Measurements from ENCODE around the gene TRAPPC8.

The TRAPPC8 gene

GRCh38 chr18:31878358-31878757, 64.6 kb downstream of the TRAPPC8 start:
- CTCF ChIA-PET, result interaction anchor here (0.5 kb wide), 1 partner anchor 63 kb away, joined by 3 read pairs; no protein-coding TSS in a partner anchor
- TF ChIP-seq SUZ12 (IDR thresholded peaks at IDR 0.05) (no peak), FOXM1 (IDR thresholded peaks at IDR 0.05; ENCODE audit: borderline replicate concordance) (no peak), FOXK2 (IDR thresholded peaks at IDR 0.05) (no peak), BHLHE40 (IDR thresholded peaks at IDR 0.05; ENCODE audit: borderline replicate concordance) (no peak), ELF4 (IDR thresholded peaks at IDR 0.05) (no peak), LEF1 (IDR thresholded peaks at IDR 0.05; ENCODE audit: borderline replicate concordance) (no peak), NFRKB (IDR thresholded peaks at IDR 0.05) (no peak)
- DNase-seq (ENCODE audit: extremely low spot score), result no peak
- POLR2A ChIA-PET, result no interaction called here

DNA sequence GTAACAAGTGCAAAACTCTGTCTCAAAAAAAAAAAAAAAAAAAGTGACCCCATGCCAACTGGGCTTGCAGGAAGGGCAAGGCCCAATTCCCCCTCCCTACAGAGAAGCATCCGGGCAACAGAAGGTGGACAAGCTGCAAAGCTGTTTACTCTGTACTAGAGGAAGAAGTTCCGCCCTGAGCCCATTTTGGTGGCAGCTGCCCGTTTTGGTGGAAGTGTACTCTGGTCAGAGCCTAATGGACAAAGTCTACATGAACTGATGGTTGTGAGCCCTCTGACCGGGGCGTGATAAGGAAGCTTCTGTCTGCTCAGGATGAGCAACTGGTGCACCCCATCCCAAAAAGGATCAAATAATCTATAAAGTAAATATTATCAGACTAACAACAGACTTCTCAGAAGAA, 65.0 kb downstream of the TRAPPC8 start:
- CTCF ChIA-PET, result interaction anchor here (0.5 kb wide), 1 partner anchor 64 kb away, joined by 3 read pairs; no protein-coding TSS in a partner anchor
- POLR2A ChIA-PET, result no interaction called here
- no peak for TF ChIP-seq TARDBP (IDR thresholded peaks at IDR 0.05)
- TF ChIP-seq SP1 (IDR thresholded peaks at IDR 0.05), result no peak
- no peak for TF ChIP-seq FOXA1 (IDR thresholded peaks at IDR 0.05)
- TF ChIP-seq L3MBTL2 (conservative IDR thresholded peaks at IDR 0.05), result no peak
- no peak for DNase-seq (ENCODE audit: extremely low spot score)

GRCh38 chr18:31876707-31877106, 66.2 kb downstream of the TRAPPC8 start:
- TF ChIP-seq SP1 (IDR thresholded peaks at IDR 0.05) (no peak), ELF4 (IDR thresholded peaks at IDR 0.05) (no peak), CTBP1 (IDR thresholded peaks at IDR 0.05; ENCODE audit: borderline replicate concordance) (no peak)
- ChIA-PET CTCF (no interaction called here), POLR2A (no interaction called here)
- DNase-seq (ENCODE audit: extremely low spot score), result no peak

DNA sequence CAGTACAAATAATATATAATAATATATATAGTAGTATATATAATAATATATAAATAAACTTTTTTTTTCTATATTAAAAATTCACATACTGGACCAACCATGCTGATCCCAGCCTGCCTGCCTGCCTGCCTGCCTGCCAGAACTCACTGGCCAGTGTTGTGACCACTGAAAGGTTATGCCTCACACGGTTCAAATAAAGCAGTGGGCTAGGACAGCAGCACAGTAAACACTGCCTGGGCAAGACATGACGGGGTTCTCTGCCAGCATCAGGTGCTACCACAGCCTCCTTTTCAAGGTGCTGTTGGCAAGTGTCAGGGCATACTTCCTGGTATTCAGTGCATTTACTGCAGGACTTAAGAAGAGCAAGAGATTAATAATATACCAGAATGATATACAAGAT, 67.6 kb downstream of the TRAPPC8 start:
- ChIA-PET CTCF (interaction anchor here (0.6 kb wide), 1 partner anchor 79 kb away, joined by 3 read pairs; no protein-coding TSS in a partner anchor), POLR2A (no interaction called here)
- no peak for DNase-seq (ENCODE audit: extremely low spot score)
- TF ChIP-seq L3MBTL2 (conservative IDR thresholded peaks at IDR 0.05), result no peak
- no peak for TF ChIP-seq NFRKB (IDR thresholded peaks at IDR 0.05)
- no peak for TF ChIP-seq FOXA1 (IDR thresholded peaks at IDR 0.05)
- no peak for TF ChIP-seq ARNT (IDR thresholded peaks at IDR 0.05)
- TF ChIP-seq FOXK2 (IDR thresholded peaks at IDR 0.05), result no peak
- TF ChIP-seq CTBP1 (IDR thresholded peaks at IDR 0.05; ENCODE audit: borderline replicate concordance), result no peak
- no peak for TF ChIP-seq FOXM1 (IDR thresholded peaks at IDR 0.05; ENCODE audit: borderline replicate concordance)
- TF ChIP-seq BHLHE40 (IDR thresholded peaks at IDR 0.05; ENCODE audit: borderline replicate concordance), result no peak
- TF ChIP-seq SP1 (IDR thresholded peaks at IDR 0.05), result no peak
- no peak for TF ChIP-seq HDGF (IDR thresholded peaks at IDR 0.05; ENCODE audit: borderline replicate concordance)
- TF ChIP-seq ELF4 (IDR thresholded peaks at IDR 0.05), result no peak
- no peak for TF ChIP-seq SUZ12 (IDR thresholded peaks at IDR 0.05)
- no peak for TF ChIP-seq LEF1 (IDR thresholded peaks at IDR 0.05; ENCODE audit: borderline replicate concordance)
- no peak for TF ChIP-seq PKNOX1 (IDR thresholded peaks at IDR 0.05)
- TF ChIP-seq ZNF384 (IDR thresholded peaks at IDR 0.05), result no peak
- TF ChIP-seq TARDBP (IDR thresholded peaks at IDR 0.05), result no peak

DNA sequence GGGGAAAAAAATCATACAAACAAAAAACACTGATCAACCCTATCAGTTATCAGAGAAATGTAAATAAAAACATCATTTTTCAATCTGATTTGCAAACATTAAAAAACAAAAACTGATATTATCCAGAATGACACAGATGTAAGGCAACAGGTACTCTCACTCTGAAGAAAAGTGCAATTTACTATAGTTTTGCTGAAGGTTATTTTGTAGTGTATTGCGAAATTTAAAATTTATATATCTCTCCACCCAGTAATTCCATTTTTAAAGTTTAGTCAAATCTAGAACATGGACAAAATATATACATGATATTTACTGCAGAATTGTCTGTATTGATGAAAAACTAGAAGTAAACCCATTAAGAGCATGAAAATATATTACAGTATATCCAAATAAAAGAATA, 79.8 kb downstream of the TRAPPC8 start:
- POLR2A ChIA-PET, result no interaction called here
- CTCF ChIA-PET, result no interaction called here
- TF ChIP-seq CTBP1 (IDR thresholded peaks at IDR 0.05; ENCODE audit: borderline replicate concordance) (no peak), FOXA1 (IDR thresholded peaks at IDR 0.05) (no peak), L3MBTL2 (conservative IDR thresholded peaks at IDR 0.05) (no peak), HDGF (IDR thresholded peaks at IDR 0.05; ENCODE audit: borderline replicate concordance) (no peak), TARDBP (IDR thresholded peaks at IDR 0.05) (no peak), BHLHE40 (IDR thresholded peaks at IDR 0.05; ENCODE audit: borderline replicate concordance) (no peak), ELF4 (IDR thresholded peaks at IDR 0.05) (no peak), LEF1 (IDR thresholded peaks at IDR 0.05; ENCODE audit: borderline replicate concordance) (no peak), ARNT (IDR thresholded peaks at IDR 0.05) (no peak), FOXM1 (IDR thresholded peaks at IDR 0.05; ENCODE audit: borderline replicate concordance) (no peak), ZNF384 (IDR thresholded peaks at IDR 0.05) (no peak), PKNOX1 (IDR thresholded peaks at IDR 0.05) (no peak), SUZ12 (IDR thresholded peaks at IDR 0.05) (no peak), SP1 (IDR thresholded peaks at IDR 0.05) (no peak)
- no peak for DNase-seq (ENCODE audit: extremely low spot score)

- DNase-seq (ENCODE audit: extremely low spot score), result no peak
- POLR2A ChIA-PET, result interaction anchor here (1.1 kb wide), 1 partner anchor 231 kb away, joined by 3 read pairs; the partner anchor contains the start of gene RNF138
- CTCF ChIA-PET, result no interaction called here
- TF ChIP-seq CTBP1 (IDR thresholded peaks at IDR 0.05; ENCODE audit: borderline replicate concordance) (no peak), FOXK2 (IDR thresholded peaks at IDR 0.05) (no peak), BHLHE40 (IDR thresholded peaks at IDR 0.05; ENCODE audit: borderline replicate concordance) (no peak), FOXM1 (IDR thresholded peaks at IDR 0.05; ENCODE audit: borderline replicate concordance) (no peak)
Measured at GRCh38 chr18:31860488-31860887, 82.4 kb downstream of the TRAPPC8 start.

GRCh38 chr18:31857526-31858106, 85.3 kb downstream of the TRAPPC8 start:
- CTCF ChIA-PET, result no interaction called here
- POLR2A ChIA-PET, result no interaction called here
- no peak for DNase-seq (ENCODE audit: extremely low spot score)
- TF ChIP-seq L3MBTL2 (conservative IDR thresholded peaks at IDR 0.05), result no peak
- no peak for TF ChIP-seq SP1 (IDR thresholded peaks at IDR 0.05)
- no peak for TF ChIP-seq BHLHE40 (IDR thresholded peaks at IDR 0.05; ENCODE audit: borderline replicate concordance)
- TF ChIP-seq ELF4 (IDR thresholded peaks at IDR 0.05), result no peak
- no peak for TF ChIP-seq TARDBP (IDR thresholded peaks at IDR 0.05)
- no peak for TF ChIP-seq FOXM1 (IDR thresholded peaks at IDR 0.05; ENCODE audit: borderline replicate concordance)
- no peak for TF ChIP-seq SUZ12 (IDR thresholded peaks at IDR 0.05)
- no peak for TF ChIP-seq CTBP1 (IDR thresholded peaks at IDR 0.05; ENCODE audit: borderline replicate concordance)
- TF ChIP-seq NFRKB (IDR thresholded peaks at IDR 0.05), result no peak

All from HEK293T (cell line).